MM.1S (cell line): ENCODE results near the gene TPK1.

Experiments used
- DNase-seq: peaks from one replicate; pipeline ENCODE4 v3.0.0-alpha.2; 2015
- H2AFZ ChIP-seq: fragments of 300-600 bp; sonication (generic); 2 replicates; pipeline ENCODE4 v1.6.0; 2016; ENCODE audit warnings: antibody characterized with exemption, low read length
- H3F3A ChIP-seq: fragments of 300-600 bp; sonication (generic); 2 replicates; pipeline ENCODE4 v1.6.1; 2016; ENCODE audit warnings: mild to moderate bottlenecking, antibody characterized with exemption, low read length, moderate library complexity, mixed read lengths; ENCODE audit not compliant: insufficient read depth
- H3K27ac ChIP-seq: fragments of 300-600 bp; sonication (generic); 2 replicates; pipeline ENCODE4 v1.5.1; 2016; ENCODE audit warnings: mild to moderate bottlenecking, low read length
- H3K27me3 ChIP-seq: fragments of 300-600 bp; sonication (generic); replicated peaks from 2 replicates; pipeline ENCODE4 v1.6.0; 2016; ENCODE audit warnings: low read length; ENCODE audit not compliant: insufficient read depth
- H3K36me3 ChIP-seq: fragments of 300-600 bp; sonication (generic); replicated peaks from 2 replicates; pipeline ENCODE4 v1.6.1; 2016; ENCODE audit warnings: mild to moderate bottlenecking, low read length, mixed read lengths; ENCODE audit not compliant: insufficient read depth
- H3K4me1 ChIP-seq: fragments of 300-600 bp; sonication (generic); 2 replicates; pipeline ENCODE4 v1.6.1; 2016; ENCODE audit warnings: low read length, mixed read lengths
- H3K4me2 ChIP-seq: fragments of 300-600 bp; sonication (generic); 2 replicates; pipeline ENCODE4 v1.6.0; 2016; ENCODE audit warnings: low read depth, low read length
- H3K4me3 ChIP-seq: fragments of 300-600 bp; sonication (generic); 2 replicates; pipeline ENCODE4 v1.5.1; 2016; ENCODE audit warnings: low read length, mixed read lengths
- H3K79me2 ChIP-seq: fragments of 300-600 bp; sonication (generic); 2 replicates; pipeline ENCODE4 v1.6.1; 2016; ENCODE audit warnings: mixed run types, low read length, mixed read lengths
- H3K9ac ChIP-seq: fragments of 300-600 bp; sonication (generic); 2 replicates; pipeline ENCODE4 v1.6.1; 2016; ENCODE audit warnings: low read length, mixed read lengths
- H3K9me2 ChIP-seq: fragments of 300-600 bp; sonication (generic); replicated peaks from 2 replicates; pipeline ENCODE4 v1.6.1; 2016; ENCODE audit warnings: mild to moderate bottlenecking, low read length, mixed read lengths; ENCODE audit not compliant: insufficient read depth
- H3K9me3 ChIP-seq: fragments of 300-600 bp; sonication (generic); replicated peaks from 2 replicates; pipeline ENCODE4 v1.6.1; 2016; ENCODE audit warnings: mild to moderate bottlenecking, low read length, mixed read lengths; ENCODE audit not compliant: insufficient read depth
- H4K20me1 ChIP-seq: fragments of 300-600 bp; sonication (generic); 2 replicates; pipeline ENCODE4 v1.6.1; 2016; ENCODE audit warnings: mild to moderate bottlenecking, low read length, moderate library complexity, mixed read lengths; ENCODE audit not compliant: insufficient read depth
- CTCF ChIP-seq: fragments of 300-600 bp; sonication (generic); IDR thresholded peaks from 2 replicates; pipeline ENCODE4 v1.5.1; 2016; ENCODE audit warnings: antibody characterized with exemption, low read length, mixed read lengths
- EZH2 ChIP-seq: fragments of 300-600 bp; sonication (generic); optimal IDR thresholded peaks from 2 replicates; pipeline ENCODE3; 2017; ENCODE audit warnings: low read depth, mild to moderate bottlenecking, antibody characterized with exemption, low read length, mixed read lengths
- EZH2phosphoT487 ChIP-seq: fragments of 300-600 bp; sonication (generic); IDR thresholded peaks from 2 replicates; pipeline ENCODE4 v1.6.1; 2018; ENCODE audit warnings: antibody characterized with exemption, low read length

TPK1 gene

DNA sequence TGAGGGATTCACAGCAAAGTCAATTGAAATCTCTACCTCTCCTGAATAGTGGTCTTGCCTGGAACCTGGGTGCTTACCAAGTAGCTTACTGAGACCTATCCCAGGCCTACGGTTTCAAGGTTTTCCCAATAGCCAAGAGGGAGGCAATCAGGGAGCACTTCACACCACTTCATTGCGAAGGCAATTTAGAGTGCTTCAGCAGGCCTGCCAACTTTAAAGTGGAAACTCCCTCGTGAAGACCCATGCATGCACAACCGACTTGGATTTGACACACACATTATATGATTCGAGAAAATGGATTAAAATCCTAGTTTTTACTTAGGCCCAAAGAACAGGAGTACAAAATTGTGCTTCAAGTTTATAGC lies 380.8 kb downstream of the TPK1 start:
- Histone ChIP-seq H3K27me3 (no peaks in the 10 kb centered on the region), H3K9me3 (no peaks in the 10 kb centered on the region; the same call in 1 of the 2 replicates), H3K27ac (no peak overlapping the region), H3K79me2 (no peaks in the 10 kb centered on the region), H4K20me1 (no peaks in the 10 kb centered on the region), H3K36me3 (no peaks in the 10 kb centered on the region), H3K4me3 (no peak overlapping the region), H2AFZ (no peak overlapping the region), H3K4me2 (no peak overlapping the region), H3K9me2 (no peaks in the 10 kb centered on the region), H3K9ac (no peak overlapping the region), H3K4me1 (no peaks in the 10 kb centered on the region), H3F3A (no peaks in the 10 kb centered on the region)
- TF ChIP-seq CTCF (no peak), EZH2 (no peak), EZH2phosphoT487 (no peak)
- no peak for DNase-seq

- no peak overlapping the region for H3K4me3 ChIP-seq
- no peaks in the 10 kb centered on the region for H3K9me2 ChIP-seq
- H3K36me3 ChIP-seq = no peaks in the 10 kb centered on the region
- H3K79me2 ChIP-seq = no peaks in the 10 kb centered on the region
- TF ChIP-seq EZH2 = no peak
- no peak for TF ChIP-seq EZH2phosphoT487
- TF ChIP-seq CTCF = peak; percentile 37
- peak; percentile 21 for DNase-seq
- no peak overlapping the region for H3K27ac ChIP-seq
- no peaks in the 10 kb centered on the region for H4K20me1 ChIP-seq
- no peaks in the 10 kb centered on the region for H3F3A ChIP-seq
- H3K9ac ChIP-seq = no peak overlapping the region
- no peaks in the 10 kb centered on the region for H3K27me3 ChIP-seq
- H3K4me2 ChIP-seq = no peak overlapping the region
- H3K4me1 ChIP-seq = no peaks in the 10 kb centered on the region
- no peak overlapping the region for H2AFZ ChIP-seq
- H3K9me3 ChIP-seq = no peaks in the 10 kb centered on the region; the same call in 1 of the 2 replicates
Observed at GRCh38 chr7:144454256-144455039, 381.4 kb downstream of the TPK1 start.

DNA sequence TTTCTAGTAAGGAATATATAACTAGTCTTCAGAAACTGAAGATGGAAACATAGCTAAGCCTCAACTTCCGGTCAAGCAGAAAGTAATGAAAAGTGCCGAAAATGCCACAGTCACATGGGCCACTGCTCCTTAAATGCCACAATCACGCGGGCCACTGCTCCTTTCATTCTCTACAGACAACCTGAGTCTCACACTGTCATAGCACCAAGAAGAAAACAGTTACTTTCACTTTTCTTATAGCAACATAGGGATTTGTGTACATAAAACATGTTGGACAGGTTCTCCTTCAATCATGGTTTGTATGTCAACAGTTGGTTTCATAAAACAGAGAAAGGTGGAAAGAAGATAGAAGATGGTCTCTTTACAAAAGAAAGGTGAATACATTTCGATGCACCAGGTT lies 383.8 kb downstream of the TPK1 start:
- Histone ChIP-seq H2AFZ (no peak overlapping the region), H3K79me2 (no peaks in the 10 kb centered on the region), H3F3A (no peaks in the 10 kb centered on the region), H3K27me3 (no peaks in the 10 kb centered on the region), H3K4me2 (0 out of 2 replicates have a peak overlapping the region, but pooled peaks have one; percentile 0), H3K9me2 (no peaks in the 10 kb centered on the region), H3K4me1 (no peaks in the 10 kb centered on the region), H3K9me3 (no peaks in the 10 kb centered on the region; the same call in 1 of the 2 replicates), H3K27ac (no peak overlapping the region), H4K20me1 (no peaks in the 10 kb centered on the region), H3K36me3 (no peaks in the 10 kb centered on the region), H3K4me3 (no peak overlapping the region), H3K9ac (no peak overlapping the region)
- TF ChIP-seq EZH2 (no peak), EZH2phosphoT487 (no peak), CTCF (no peak)
- peak; percentile 28 for DNase-seq
